DMS114 treated with DMSO at 0.1 percent for 48 hours (cell line): ENCODE data around the gene LGR6.

Experiments used
- DNase-seq: peaks from one replicate; lab custom pipeline; 2025; ENCODE audit not compliant: unreplicated experiment; lab: John Stamatoyannopoulos, UW

The LGR6 gene

DNA sequence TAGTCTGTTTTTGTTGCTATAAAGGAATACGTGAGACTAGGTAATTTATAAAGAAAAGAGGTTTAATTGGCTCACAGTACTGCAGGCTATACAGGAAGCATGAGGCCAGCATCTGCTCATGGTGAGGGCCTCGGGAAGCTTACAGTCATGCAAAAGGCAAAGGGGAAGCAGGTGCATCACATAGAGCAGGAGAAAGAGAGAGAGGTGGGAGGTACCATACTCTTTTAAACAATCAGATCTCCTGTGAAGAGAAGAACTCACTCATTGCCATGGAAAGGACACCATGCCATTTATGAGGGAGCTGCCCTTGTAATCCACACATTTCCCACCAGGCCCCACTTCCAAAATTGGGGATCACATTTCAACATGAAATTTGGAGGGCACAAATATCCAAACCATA, 167.6 kb downstream of the LGR6 start:
- DNase-seq = no peak

DNA sequence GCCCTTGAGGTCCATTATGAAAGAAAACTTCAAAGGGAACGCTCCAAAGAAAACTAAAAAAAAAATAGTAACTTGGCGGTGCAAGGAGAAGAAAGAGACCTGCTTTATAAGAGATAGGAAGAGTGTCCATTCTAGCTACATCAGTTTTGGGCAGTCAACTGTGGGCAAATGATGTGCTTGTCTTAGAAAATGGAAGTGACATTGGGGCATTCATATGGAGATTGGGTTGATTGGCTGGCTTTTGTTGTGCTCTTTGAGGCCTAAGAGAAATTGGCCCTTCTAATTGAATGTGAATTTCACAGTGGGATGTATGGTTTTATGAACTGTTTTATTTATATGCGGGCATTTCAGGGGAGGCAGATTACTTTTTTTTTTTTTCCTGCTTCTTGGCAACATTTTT, 168.1 kb downstream of the LGR6 start:
- DNase-seq = no peak

DNA sequence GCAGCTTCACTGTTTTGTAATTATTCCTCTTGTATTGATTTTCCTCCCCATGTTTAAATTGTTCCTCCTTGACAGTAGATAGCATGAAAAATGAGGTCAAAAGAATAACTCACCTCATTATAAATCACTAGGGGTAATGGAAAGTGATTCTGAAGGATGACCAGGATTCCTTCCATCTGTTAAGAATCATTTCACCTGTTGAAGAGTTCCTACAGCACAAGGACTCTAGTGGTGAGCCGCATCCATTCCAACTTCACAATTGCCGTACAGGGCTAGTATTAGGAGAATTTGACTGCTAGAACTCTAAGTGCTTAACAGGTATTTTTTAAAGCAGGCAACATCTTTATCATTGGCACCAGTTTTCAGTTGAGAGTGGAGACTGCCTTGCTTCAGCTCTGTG, 168.6 kb downstream of the LGR6 start:
- no peak for DNase-seq

DNA sequence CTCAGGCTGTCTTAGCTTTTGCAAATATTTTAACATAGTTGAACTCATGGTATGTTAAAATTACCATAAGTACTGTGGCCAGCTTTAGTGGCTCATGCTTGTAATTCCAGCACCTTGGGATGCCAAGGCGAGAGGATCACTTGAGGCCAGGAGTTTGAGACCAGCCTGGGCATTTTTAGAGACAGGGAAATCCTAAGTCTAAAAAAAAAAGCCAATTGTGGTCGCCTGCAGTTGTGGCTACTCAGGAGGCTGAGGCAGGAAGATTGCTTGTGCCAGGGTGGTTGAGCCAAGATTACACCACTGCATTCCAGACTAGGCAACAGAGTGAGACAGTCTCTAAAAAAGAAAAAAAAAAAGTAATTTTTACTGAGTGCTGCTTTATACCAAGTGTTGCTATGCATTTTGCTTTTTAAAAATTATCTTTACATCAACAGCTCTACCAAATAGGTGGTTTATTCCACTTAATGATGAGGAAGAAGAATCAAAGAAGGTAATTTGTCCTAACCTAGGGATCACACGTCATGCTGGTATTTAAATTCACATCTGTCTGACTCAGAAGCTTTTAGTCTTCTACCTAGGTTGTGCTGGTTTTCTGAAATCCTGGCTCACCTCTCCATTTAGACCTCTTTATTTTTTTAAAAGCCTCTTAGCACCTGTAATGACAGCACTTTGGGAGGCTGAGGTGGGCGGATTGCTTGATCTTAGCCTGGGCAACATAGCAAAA, 171.7 kb downstream of the LGR6 start:
- no peak for DNase-seq

DNA sequence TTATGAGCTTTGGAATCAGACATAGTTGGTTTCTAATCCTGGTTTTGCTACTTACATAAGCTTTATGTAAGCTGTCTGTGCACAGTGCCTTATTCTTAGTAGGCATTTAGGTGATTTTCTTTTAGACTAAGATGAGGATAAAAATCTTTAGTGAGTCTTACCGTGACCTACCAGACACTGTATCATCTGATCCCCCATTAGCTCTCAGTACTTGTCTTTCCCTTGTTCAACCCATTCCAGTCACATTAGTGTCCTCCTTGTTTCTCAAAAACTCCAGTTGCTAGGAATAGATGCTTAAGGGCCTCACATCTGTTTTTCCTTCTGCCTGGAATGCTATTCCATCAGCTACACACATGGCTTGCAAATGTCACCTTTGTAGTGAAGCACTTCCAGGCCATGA, 173.7 kb downstream of the LGR6 start:
- DNase-seq = no peak
